Tibial nerve (tissue), 4 donors: ENCODE results near the gene PAIP2.

Experiments
- EP300 ChIP-seq, 2 donors: sonication (generic); formaldehyde crosslinking; IDR thresholded peaks; one replicate each; pipeline ENCODE4 v1.6.1; 2017; ENCODE audit warnings: antibody characterized with exemption in 2 of 2, mild to moderate bottlenecking in 1 of 2
- POLR2A ChIP-seq, 2 donors: fragments of 450-650 bp; IDR thresholded peaks; one replicate each; pipeline ENCODE4 v1.6.1; 2017; ENCODE audit warnings: antibody characterized with exemption in 2 of 2, mild to moderate bottlenecking in 2 of 2, moderate library complexity in 2 of 2
- TF ChIP-seq, protein P1 (sequence below), 5 experiments: fragments of 200-600 bp in 3 of 5; fragments of 450-650 bp in 2 of 5; sonication (generic) in 3 of 5; IDR thresholded peaks; one replicate each; pipeline ENCODE4 v1.5.1; 2016 to 2019; ENCODE audit warnings: antibody characterized with exemption in 5 of 5, mild to moderate bottlenecking in 3 of 5, moderate library complexity in 2 of 5

- TF ChIP-seq, protein P1, sequence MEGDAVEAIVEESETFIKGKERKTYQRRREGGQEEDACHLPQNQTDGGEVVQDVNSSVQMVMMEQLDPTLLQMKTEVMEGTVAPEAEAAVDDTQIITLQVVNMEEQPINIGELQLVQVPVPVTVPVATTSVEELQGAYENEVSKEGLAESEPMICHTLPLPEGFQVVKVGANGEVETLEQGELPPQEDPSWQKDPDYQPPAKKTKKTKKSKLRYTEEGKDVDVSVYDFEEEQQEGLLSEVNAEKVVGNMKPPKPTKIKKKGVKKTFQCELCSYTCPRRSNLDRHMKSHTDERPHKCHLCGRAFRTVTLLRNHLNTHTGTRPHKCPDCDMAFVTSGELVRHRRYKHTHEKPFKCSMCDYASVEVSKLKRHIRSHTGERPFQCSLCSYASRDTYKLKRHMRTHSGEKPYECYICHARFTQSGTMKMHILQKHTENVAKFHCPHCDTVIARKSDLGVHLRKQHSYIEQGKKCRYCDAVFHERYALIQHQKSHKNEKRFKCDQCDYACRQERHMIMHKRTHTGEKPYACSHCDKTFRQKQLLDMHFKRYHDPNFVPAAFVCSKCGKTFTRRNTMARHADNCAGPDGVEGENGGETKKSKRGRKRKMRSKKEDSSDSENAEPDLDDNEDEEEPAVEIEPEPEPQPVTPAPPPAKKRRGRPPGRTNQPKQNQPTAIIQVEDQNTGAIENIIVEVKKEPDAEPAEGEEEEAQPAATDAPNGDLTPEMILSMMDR (IDR thresholded peaks at IDR 0.05): no peak
- TF ChIP-seq POLR2A (IDR thresholded peaks at IDR 0.05) (no peak), EP300 (IDR thresholded peaks at IDR 0.05) (no peak)
These were observed 16.4 kb downstream of the PAIP2 start for GRCh38 chr5:139358064-139358463.
